Right ventricle myocardium inferior (tissue), 1 donor: Measurements from ENCODE around the gene ENG. TPM values are rescaled to one million over a fixed set of nuclear protein-coding genes. Genes with fewer than 3 reads are reported as not detected.

Source experiments
- ATAC-seq: fragments of 200-7000 bp; cut with Tn5 transposase; one replicate; pipeline ENCODE4 v1.9.1; 2020; ENCODE audit warnings: mild to moderate bottlenecking, moderate library complexity
- DNase-seq: peaks from one replicate; pipeline ENCODE4 v3.0.0; 2021; ENCODE audit errors: missing footprints
- intact Hi-C: fragments of 100-400 bp; cut with DNase I; formaldehyde crosslinking; loops from one replicate; pipeline ENCODE4 v1.11.0; 2022
- total RNA-seq: library from RNA; stranded (reverse); fragmentation: NEBNext Ultra II Directional; extraction: Animal tissue kit (Norgen Biotek cat#: 25700); gene quantifications from one replicate; pipeline ENCODE4 v1.2.1, GENCODE V29; 2021
- donor health status: DM: no; HTN: yes; CAD: no; lungs with severe emphysema.

ENG gene
- total RNA-seq, 1 donor from 2014 or later, result 131 TPM

GRCh38 chr9:127829205-127829906 lies 25.1 kb downstream of the ENG start:
- no peak for ATAC-seq
- intact Hi-C loops, result loop anchor here (2.0 kb wide), 2 partner anchors 29 to 41 kb away; no protein-coding TSS in a partner anchor
- no peak for DNase-seq

DNA sequence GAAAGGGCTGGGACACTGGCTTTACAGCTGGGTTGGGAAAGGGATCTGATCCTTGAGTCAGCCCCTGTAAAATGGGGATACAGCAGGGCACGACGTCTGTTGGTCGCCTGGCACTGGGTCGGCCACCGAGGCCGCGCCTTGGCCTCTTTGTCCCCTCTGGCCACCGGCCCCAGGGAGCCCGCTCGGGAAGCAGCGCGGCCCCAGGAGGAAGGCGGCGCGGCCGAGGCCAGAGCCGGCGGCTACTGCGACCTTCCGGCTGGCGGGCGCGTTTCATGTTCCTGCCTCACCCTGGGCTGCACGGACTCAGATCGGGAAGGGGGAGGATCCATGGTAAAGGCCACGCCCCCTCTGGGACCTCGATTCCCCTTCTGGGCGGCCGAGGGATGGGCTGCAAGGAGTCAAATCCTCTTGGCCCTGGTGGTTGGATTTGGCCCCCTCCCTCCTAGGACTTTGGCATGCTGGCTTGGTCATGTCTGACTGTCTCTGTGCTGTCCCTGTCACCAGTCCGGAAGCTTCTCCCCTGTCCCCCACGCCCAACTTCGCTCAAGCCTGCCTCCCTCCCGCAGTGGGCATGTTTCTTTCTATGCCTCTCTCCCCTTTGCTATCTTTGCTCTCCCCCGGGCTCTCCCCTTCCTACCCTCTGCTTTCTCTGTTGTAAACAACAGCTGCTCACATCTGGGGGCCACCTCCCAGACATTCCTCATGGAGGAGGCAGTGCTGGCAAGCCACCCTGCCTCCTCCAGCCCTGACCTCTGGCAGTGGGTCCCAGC lies 26.0 kb downstream of the ENG start:
- intact Hi-C loops, result loop anchor here (2.0 kb wide), 2 partner anchors 30 to 42 kb away; no protein-coding TSS in a partner anchor
- peak; percentile 93 for ATAC-seq
- peak; percentile 92 for DNase-seq

GRCh38 chr9:127826253-127826913 lies 28.1 kb downstream of the ENG start:
- ATAC-seq (no peak), DNase-seq (no peak)
- intact Hi-C loops, result no loop called here

- DNase-seq (no peak), ATAC-seq (no peak)
These were observed 29.0 kb downstream of the ENG start for GRCh38 chr9:127825319-127826051.

DNA sequence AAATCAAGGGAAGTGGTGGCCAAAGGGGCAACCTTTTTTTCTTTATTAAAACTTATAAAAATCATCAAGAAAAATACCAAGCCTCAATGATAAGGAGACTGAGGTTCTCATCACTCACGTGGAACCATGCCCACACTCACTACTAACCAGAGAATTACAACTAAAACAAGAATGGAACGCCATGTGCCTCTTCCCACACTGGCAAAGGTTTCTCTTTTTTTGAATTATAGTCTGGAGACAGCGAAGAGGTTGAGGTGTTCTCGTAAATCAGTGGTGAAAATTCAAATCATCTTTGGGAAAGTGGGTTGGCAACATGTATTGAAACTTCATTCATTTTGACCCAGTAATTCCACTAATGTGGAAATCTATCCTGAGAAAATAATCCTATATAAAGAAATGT lies 32.4 kb downstream of the ENG start:
- no peak for ATAC-seq

More at GRCh38 chr9:127825319-127826051, 29.0 kb downstream of the ENG start:
- intact Hi-C loops, result no loop called here

GRCh38 chr9:127818574-127818973 lies 35.9 kb downstream of the ENG start:
- ATAC-seq, result no peak
- DNase-seq, result no peak

More for the DNA sequence above, 32.4 kb downstream of the ENG start:
- intact Hi-C loops, result no loop called here
- DNase-seq, result no peak

GRCh38 chr9:127817881-127818434 lies 36.5 kb downstream of the ENG start:
- intact Hi-C loops, result no loop called here
- ATAC-seq, result peak; percentile 4
- DNase-seq, result no peak

More at GRCh38 chr9:127818574-127818973, 35.9 kb downstream of the ENG start:
- intact Hi-C loops, result no loop called here

DNA sequence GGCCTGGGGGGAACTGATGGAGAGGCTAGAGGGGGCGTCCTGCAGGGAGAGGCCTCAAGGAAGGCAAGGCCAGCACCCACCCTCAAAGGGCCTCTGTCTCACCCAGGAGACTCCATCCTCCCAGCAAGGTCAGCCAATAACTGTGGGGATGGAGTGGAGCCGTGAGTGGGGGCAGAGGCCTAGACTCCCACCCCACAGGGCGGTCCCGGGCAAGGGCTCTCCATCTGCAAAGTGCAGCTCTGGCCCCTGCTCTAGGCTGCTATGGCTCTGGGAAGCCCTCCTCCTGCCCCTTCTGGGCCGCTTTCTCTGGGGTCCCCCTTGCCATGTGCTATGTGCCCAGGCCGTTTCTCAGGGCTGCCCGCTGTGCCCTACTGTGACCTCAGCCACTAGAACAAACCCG lies 37.7 kb downstream of the ENG start:
- ATAC-seq (no peak), DNase-seq (no peak)
- intact Hi-C loops, result no loop called here

- DNase-seq, result peak; percentile 50
- no peak for ATAC-seq
- intact Hi-C loops, result no loop called here
These were observed 38.1 kb downstream of the ENG start for GRCh38 chr9:127816362-127816725.

DNA sequence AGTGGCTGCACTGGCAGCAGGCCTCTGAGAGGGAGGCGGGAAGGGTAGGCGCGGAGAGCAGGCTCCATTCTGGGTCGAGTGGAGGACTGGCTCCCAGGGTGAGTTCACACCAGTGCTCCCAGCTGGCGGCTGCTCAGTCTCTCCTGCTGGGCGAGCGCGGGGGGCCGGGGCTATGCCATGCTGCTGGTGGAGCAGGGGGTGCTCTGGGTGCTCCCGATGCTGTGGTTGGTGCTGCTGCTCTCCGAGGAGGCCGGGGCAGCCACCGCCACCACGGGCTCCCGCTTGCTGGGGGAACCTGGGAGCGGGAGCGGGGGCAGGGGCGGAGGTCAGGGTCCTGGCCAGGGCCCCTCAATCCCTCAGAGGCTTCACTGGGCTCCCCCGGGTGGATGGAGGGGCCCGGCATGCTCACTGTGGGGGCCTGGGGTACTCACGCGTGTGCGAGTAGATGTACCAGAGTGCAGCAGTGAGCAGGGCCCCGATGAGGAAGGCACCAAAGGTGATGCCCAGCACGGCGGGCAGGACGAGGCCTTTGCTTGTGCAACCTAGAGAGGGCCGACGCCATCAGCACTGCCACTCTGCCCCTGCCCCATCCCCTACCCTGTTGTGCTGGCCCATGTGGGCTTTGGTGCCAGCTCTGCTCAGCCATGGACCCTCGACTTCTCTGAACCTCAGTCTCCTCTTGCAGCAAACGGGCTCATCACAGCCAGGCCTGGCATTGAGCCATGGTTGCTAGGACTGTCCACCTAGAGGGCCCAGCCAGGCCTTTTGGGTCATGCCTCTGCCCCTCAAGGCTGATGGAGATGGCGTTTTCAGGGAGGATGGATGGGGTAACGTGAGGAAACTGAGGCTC lies 38.7 kb downstream of the ENG start:
- intact Hi-C loops, result no loop called here
- ATAC-seq, result no peak
- no peak for DNase-seq

DNA sequence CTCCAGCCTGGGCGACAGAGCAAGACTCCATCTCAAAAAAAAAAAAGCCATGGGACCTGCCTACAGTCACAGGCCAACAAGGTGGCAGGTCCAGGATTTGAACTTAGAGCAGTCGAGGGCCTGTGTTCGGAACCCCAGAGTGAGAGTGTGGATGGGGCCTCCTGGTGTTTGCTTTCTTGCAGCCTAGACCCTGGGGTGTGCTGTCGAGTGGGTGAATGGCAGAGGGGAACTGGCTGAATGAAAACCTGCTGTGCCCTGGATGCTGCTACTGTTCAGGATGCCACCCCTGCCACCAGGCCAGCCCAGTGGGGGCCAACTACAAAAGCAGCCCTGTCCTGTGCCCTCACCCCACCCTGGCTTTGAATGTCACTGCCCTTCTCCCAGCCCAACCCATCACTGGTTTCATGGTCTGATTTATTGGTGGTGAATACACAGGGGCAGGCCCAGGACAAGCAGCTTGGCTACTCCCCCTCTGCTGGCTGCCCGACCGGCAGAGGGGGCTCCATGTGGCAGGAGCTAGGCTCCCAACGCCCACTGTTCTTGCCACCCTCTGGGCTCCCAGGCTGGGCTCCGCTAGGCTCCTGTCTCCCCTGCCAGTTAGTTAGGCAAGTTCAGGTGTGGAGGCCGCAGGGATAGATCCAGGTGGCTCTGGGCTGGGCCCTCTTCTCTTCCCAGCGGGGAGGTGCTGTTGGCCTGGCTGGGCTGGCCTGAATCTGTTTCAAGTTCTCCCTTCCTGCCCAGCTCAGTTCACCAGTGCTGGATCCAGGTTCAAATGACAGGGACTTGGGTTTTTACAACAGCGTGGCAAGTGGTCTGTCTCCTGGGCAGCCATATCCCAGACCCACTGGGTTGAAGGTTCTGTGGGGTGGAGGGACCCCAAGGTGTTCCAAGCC lies 39.6 kb downstream of the ENG start:
- ATAC-seq (no peak), DNase-seq (no peak)
- intact Hi-C loops, result no loop called here

DNA sequence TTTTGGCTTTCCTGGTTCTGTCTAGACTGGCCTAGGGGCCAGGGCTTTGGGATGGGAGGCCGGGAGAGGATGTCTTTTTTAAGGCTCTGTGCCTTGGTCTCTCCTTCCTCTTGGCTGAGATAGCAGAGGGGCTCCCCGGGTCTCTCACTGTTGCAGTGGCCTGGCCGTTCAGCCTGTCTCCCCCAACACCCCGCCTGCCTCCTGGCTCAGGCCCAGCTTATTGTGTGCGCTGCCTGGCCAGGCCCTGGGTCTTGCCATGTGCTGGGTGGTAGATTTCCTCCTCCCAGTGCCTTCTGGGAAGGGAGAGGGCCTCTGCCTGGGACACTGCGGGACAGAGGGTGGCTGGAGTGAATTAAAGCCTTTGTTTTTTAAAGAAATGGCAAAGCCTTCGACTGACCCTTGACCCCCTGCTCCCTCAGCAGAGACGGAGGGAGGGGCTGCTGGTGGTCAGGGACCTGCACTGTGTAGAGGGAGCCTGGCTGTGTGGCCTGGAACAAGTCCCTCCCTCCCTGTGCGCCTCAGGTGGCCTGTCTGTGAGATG lies 40.7 kb downstream of the ENG start:
- intact Hi-C loops, result no loop called here

DNA sequence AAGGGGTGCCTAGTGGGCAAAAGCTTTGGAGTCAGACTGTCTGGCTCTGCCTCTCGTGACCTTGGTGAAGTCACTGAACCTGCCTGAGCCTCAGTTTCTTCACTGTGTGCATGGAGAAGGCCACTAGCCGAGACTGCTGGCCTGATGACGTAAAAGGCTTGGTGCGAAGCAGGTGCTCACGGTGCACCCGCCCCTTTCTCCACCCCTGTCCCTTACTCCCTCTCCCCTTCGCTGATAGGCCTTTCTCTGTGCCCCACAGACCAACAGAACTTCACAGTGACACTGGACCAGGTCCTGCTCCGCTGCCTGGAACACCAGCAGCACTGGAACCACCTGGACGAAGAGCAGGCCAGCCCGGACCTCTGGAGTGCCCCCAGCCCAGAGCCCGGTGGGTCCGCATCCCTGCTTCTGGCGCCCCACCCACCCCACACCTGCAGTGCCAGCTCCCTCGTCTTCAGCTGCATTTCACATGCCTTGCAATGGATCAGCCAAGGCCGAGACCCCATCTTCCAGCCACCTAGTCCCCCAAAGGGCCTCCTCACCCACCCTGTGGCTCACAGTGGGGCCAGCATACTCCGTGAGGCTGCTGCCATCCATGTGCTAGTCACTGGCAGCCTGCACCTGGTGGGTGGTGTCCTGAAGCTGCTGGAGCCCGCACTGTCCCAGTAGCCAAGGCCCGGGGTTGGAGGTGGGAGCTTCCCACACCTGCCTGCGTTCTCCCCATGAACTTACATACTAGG lies 41.4 kb downstream of the ENG start:
- intact Hi-C loops, result no loop called here
- ATAC-seq, result no peak
- DNase-seq, result peak; percentile 42

More for the DNA sequence above, 40.7 kb downstream of the ENG start:
- ATAC-seq (no peak), DNase-seq (peak; percentile 66)

DNA sequence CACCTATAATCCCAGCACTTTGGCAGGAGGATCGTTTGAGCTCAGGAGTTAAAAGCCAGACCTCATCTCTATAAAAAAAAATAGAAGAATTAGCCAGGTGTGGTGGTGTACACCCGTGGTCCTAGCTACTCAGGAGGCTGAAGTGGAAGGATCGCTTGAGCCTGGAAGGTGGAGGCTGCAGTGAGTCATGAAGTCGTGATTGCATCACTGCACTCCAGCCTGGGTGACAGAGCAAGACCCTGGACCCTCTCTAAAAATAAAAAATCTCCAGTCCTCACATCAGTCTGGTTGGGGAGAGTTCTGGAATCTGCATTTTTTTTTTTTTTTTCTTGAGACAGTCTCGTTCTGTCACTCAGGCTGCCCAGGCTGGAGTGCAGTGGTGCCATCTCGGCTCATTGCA lies 42.4 kb downstream of the ENG start:
- intact Hi-C loops, result no loop called here
- ATAC-seq (no peak), DNase-seq (no peak)

- no peak for ATAC-seq
These were observed 43.9 kb downstream of the ENG start for GRCh38 chr9:127810378-127811187.

More at GRCh38 chr9:127810378-127811187, 43.9 kb downstream of the ENG start:
- DNase-seq, result no peak
- intact Hi-C loops, result no loop called here
